WTC11 (cell line): ENCODE data around the gene IL34. TPM values are rescaled to one million over a fixed set of nuclear protein-coding genes. Genes with fewer than 3 reads are reported as not detected.
"Not testable (repeated sequence)": the region's sequence is repeated elsewhere in the genome, so short reads cannot be mapped to it uniquely, and the experiment has no call there.

Source experiments
- ATAC-seq: fragments of 200-7000 bp; cut with Tn5 transposase; 2 replicates; pipeline ENCODE4 v1.10.0; 2021; ENCODE audit warnings: mild to moderate bottlenecking, moderate library complexity
- CTCF ChIA-PET: fragments of 300-600 bp; sonication (Branson Sonifier 250); formaldehyde crosslinking; loops from one replicate; lab custom pipeline; 2021; ENCODE audit warnings: antibody characterized with exemption; lab: Charles Lee
- POLR2A ChIA-PET: fragments of 350-600 bp; sonication (Branson Sonifier 250); formaldehyde crosslinking; loops from one replicate; lab custom pipeline; 2021; ENCODE audit warnings: antibody characterized with exemption; lab: Charles Lee
- DNase-seq: peaks from one replicate; pipeline ENCODE4 v3.0.0; 2021; ENCODE audit warnings: low spot score
- H3K27ac Mint-ChIP-seq: 2 replicates; pipeline ENCODE4 v1.8.0; 2021; ENCODE audit warnings: mixed read lengths
- H3K27me3 Mint-ChIP-seq: 2 replicates; pipeline ENCODE4 v1.8.0; 2021; ENCODE audit warnings: low read depth, mild to moderate bottlenecking, moderate library complexity, mixed read lengths
- H3K36me3 Mint-ChIP-seq: 2 replicates; pipeline ENCODE4 v1.8.0; 2021; ENCODE audit warnings: mixed read lengths
- H3K4me1 Mint-ChIP-seq: 2 replicates; pipeline ENCODE4 v1.8.0; 2022; ENCODE audit warnings: mixed read lengths
- H3K4me3 Mint-ChIP-seq: 2 replicates; pipeline ENCODE4 v1.8.0; 2021; ENCODE audit warnings: mild to moderate bottlenecking, moderate library complexity, mixed read lengths
- H3K9me3 Mint-ChIP-seq: 2 replicates; pipeline ENCODE4 v1.8.0; 2021; ENCODE audit warnings: mixed read lengths
- E2F1 ChIP-seq: sonication (generic); formaldehyde crosslinking; IDR thresholded peaks from 2 replicates; pipeline ENCODE4 v1.8.0; 2022; ENCODE audit warnings: mild to moderate bottlenecking, missing genetic modification reagents
- E2F4 ChIP-seq: sonication (generic); formaldehyde crosslinking; IDR thresholded peaks from 2 replicates; pipeline ENCODE4 v1.8.1; 2022; ENCODE audit warnings: low read depth, mild to moderate bottlenecking, moderate library complexity, missing genetic modification reagents, borderline replicate concordance
- ELF4 ChIP-seq: sonication (generic); formaldehyde crosslinking; IDR thresholded peaks from 2 replicates; pipeline ENCODE4 v1.8.1; 2022; ENCODE audit warnings: low read depth, mild to moderate bottlenecking, moderate library complexity, missing genetic modification reagents
- EMX1 ChIP-seq: fragments of 250-450 bp; sonication (Bioruptor Pico); IDR thresholded peaks from 2 replicates; pipeline ENCODE4 v1.8.0; 2021; ENCODE audit warnings: mild to moderate bottlenecking
- HMGA2 ChIP-seq: fragments of 250-450 bp; sonication (Bioruptor Pico); IDR thresholded peaks from 2 replicates; pipeline ENCODE4 v1.4.0; 2021; ENCODE audit warnings: mild to moderate bottlenecking, moderate library complexity
- SMAD3 ChIP-seq: sonication (generic); formaldehyde crosslinking; IDR thresholded peaks from 2 replicates; pipeline ENCODE4 v1.8.0; 2022; ENCODE audit warnings: missing genetic modification reagents, mild to moderate bottlenecking, borderline replicate concordance
- SP1 ChIP-seq: sonication (generic); formaldehyde crosslinking; conservative IDR thresholded peaks from 2 replicates; pipeline ENCODE4 v1.8.1; 2022; ENCODE audit warnings: missing genetic modification reagents
- STAT6 ChIP-seq: sonication (generic); formaldehyde crosslinking; conservative IDR thresholded peaks from 2 replicates; pipeline ENCODE4 v1.8.1; 2023; ENCODE audit warnings: mild to moderate bottlenecking, low read depth, missing genetic modification reagents, moderate library complexity
- TCF7 ChIP-seq: sonication (generic); formaldehyde crosslinking; IDR thresholded peaks from 2 replicates; pipeline ENCODE4 v1.8.0; 2022; ENCODE audit warnings: mild to moderate bottlenecking, low read depth, missing genetic modification reagents, moderate library complexity
- ZBTB21 ChIP-seq: sonication (generic); formaldehyde crosslinking; IDR thresholded peaks from 2 replicates; pipeline ENCODE4 v1.8.1; 2023; ENCODE audit warnings: mild to moderate bottlenecking, missing genetic modification reagents, borderline replicate concordance
- total RNA-seq: library from RNA; stranded (reverse); gene quantifications from 3 replicates; pipeline ENCODE4 v1.2.3, GENCODE V29; 2021
- TF ChIP-seq, protein P1 (sequence below): sonication (generic); formaldehyde crosslinking; IDR thresholded peaks from 2 replicates; pipeline ENCODE4 v1.8.1; 2022; ENCODE audit warnings: low read depth, missing genetic modification reagents, borderline replicate concordance
- TF ChIP-seq, protein P2 (sequence below): sonication (generic); formaldehyde crosslinking; IDR thresholded peaks from 2 replicates; pipeline ENCODE4 v1.8.1; 2023; ENCODE audit warnings: mild to moderate bottlenecking, moderate library complexity, missing genetic modification reagents
- TF ChIP-seq, protein P3 (sequence below): sonication (generic); formaldehyde crosslinking; IDR thresholded peaks from 2 replicates; pipeline ENCODE4 v1.8.0; 2022; ENCODE audit warnings: mild to moderate bottlenecking, missing genetic modification reagents

The IL34 gene
- total RNA-seq, 1 experiment from 2014 or later, result 8.8 TPM

GRCh38 chr16:70665806-70666735 is 19.7 kb downstream of the IL34 start (continued):
- TF ChIP-seq, protein P1, sequence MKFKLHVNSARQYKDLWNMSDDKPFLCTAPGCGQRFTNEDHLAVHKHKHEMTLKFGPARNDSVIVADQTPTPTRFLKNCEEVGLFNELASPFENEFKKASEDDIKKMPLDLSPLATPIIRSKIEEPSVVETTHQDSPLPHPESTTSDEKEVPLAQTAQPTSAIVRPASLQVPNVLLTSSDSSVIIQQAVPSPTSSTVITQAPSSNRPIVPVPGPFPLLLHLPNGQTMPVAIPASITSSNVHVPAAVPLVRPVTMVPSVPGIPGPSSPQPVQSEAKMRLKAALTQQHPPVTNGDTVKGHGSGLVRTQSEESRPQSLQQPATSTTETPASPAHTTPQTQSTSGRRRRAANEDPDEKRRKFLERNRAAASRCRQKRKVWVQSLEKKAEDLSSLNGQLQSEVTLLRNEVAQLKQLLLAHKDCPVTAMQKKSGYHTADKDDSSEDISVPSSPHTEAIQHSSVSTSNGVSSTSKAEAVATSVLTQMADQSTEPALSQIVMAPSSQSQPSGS, result no peak
- no peak for TF ChIP-seq TCF7 (CRISPR knock-in tag)

- no peak for DNase-seq
- Mint-ChIP-seq H3K9me3 (peaks cover 17% of the 10 kb centered on the region), H3K4me3 (no peak overlapping the region), H3K27ac (no peak overlapping the region), H3K27me3 (no peaks in the 10 kb centered on the region), H3K36me3 (peaks cover 48% of the 10 kb centered on the region), H3K4me1 (no peaks in the 10 kb centered on the region)
- ChIA-PET POLR2A (no interaction called here), CTCF (interaction anchor here (1.4 kb wide), 1 partner anchor 101 kb away, joined by 3 read pairs; no protein-coding TSS in a partner anchor)
- TF ChIP-seq TCF7 (CRISPR knock-in tag) (no peak), EMX1 (CRISPR knock-in tag) (no peak), SMAD3 (no peak), E2F1 (CRISPR knock-in tag) (no peak), E2F4 (CRISPR knock-in tag) (no peak), ZBTB21 (CRISPR knock-in tag) (no peak)
- TF ChIP-seq, protein P2, sequence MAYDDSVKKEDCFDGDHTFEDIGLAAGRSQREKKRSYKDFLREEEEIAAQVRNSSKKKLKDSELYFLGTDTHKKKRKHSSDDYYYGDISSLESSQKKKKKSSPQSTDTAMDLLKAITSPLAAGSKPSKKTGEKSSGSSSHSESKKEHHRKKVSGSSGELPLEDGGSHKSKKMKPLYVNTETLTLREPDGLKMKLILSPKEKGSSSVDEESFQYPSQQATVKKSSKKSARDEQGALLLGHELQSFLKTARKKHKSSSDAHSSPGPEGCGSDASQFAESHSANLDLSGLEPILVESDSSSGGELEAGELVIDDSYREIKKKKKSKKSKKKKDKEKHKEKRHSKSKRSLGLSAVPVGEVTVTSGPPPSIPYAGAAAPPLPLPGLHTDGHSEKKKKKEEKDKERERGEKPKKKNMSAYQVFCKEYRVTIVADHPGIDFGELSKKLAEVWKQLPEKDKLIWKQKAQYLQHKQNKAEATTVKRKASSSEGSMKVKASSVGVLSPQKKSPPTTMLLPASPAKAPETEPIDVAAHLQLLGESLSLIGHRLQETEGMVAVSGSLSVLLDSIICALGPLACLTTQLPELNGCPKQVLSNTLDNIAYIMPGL (CRISPR knock-in tag), result no peak
- ATAC-seq, result no peak
Measured at GRCh38 chr16:70670175-70670574, 23.8 kb downstream of the IL34 start.

- ATAC-seq, H3K27ac Mint-ChIP-seq, H3K4me1 Mint-ChIP-seq, POLR2A ChIA-PET, DNase-seq, H3K4me3 Mint-ChIP-seq, CTCF ChIA-PET, H3K27me3 Mint-ChIP-seq: not testable (repeated sequence)
- Mint-ChIP-seq H3K9me3 (peaks cover 17% of the 10 kb centered on the region), H3K36me3 (peaks cover 48% of the 10 kb centered on the region)
Measured at GRCh38 chr16:70670938-70671337, 24.6 kb downstream of the IL34 start.

- Mint-ChIP-seq H3K4me1 (peaks cover 3% of the 10 kb centered on the region; the same call in 1 of the 2 replicates), H3K36me3 (peaks cover 21% of the 10 kb centered on the region), H3K4me3 (no peak overlapping the region), H3K27ac (no peak overlapping the region), H3K9me3 (peaks cover 4% of the 10 kb centered on the region), H3K27me3 (no peaks in the 10 kb centered on the region)
- CTCF ChIA-PET, result no interaction called here
- no peak for ATAC-seq
- POLR2A ChIA-PET, result no interaction called here
- no peak for DNase-seq
- no peak for TF ChIP-seq SP1 (CRISPR knock-in tag)
- TF ChIP-seq, protein P3, sequence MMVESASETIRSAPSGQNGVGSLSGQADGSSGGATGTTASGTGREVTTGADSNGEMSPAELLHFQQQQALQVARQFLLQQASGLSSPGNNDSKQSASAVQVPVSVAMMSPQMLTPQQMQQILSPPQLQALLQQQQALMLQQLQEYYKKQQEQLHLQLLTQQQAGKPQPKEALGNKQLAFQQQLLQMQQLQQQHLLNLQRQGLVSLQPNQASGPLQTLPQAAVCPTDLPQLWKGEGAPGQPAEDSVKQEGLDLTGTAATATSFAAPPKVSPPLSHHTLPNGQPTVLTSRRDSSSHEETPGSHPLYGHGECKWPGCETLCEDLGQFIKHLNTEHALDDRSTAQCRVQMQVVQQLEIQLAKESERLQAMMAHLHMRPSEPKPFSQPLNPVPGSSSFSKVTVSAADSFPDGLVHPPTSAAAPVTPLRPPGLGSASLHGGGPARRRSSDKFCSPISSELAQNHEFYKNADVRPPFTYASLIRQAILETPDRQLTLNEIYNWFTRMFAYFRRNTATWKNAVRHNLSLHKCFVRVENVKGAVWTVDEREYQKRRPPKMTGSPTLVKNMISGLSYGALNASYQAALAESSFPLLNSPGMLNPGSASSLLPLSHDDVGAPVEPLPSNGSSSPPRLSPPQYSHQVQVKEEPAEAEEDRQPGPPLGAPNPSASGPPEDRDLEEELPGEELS, result no peak
- TF ChIP-seq ELF4 (CRISPR knock-in tag), result no peak
- TF ChIP-seq HMGA2 (CRISPR knock-in tag), result no peak
- TF ChIP-seq, protein P2 (CRISPR knock-in tag), result no peak
- TF ChIP-seq STAT6 (CRISPR knock-in tag), result no peak
Measured at GRCh38 chr16:70674221-70675014, 28.1 kb downstream of the IL34 start.
